HG03442 (cell line): ENCODE results near the gene NACC1.

Experiments used
- ATAC-seq: cut with Tn5 transposase; IDR thresholded peaks from one replicate; pipeline ENCODE4 v1.9.1; 2021; ENCODE audit warnings: mild to moderate bottlenecking, moderate library complexity; ENCODE audit not compliant: unreplicated experiment

NACC1 gene

GRCh38 chr19:13189600-13189999 is 71.5 kb downstream of the NACC1 start:
- ATAC-seq, result no peak
